OCI-LY1 (cell line): ENCODE results near the gene ADPRM.
A peak's percentile ranks its signal among the peaks of the same experiment; 100 is the strongest.
"Not testable (repeated sequence)": the region's sequence is repeated elsewhere in the genome, so short reads cannot be mapped to it uniquely, and the experiment has no call there.

ENCODE experiments used
- H2AFZ ChIP-seq: fragments of 200-600 bp; sonication (generic), shearing (Covaris generic); 2 replicates; pipeline ENCODE4 v1.6.0; 2014; ENCODE audit warnings: antibody characterized with exemption, mild to moderate bottlenecking, low read length
- H3F3A ChIP-seq: fragments of 200-600 bp; sonication (generic), shearing (Covaris generic); 2 replicates; pipeline ENCODE4 v1.6.0; 2014; ENCODE audit warnings: mild to moderate bottlenecking, antibody characterized with exemption, low read length, moderate library complexity; ENCODE audit not compliant: insufficient read depth
- H3K27ac ChIP-seq: fragments of 200-600 bp; sonication (generic); 2 replicates; pipeline ENCODE4 v1.5.1; 2014; ENCODE audit warnings: low read length, mixed run types, mild to moderate bottlenecking, low read depth; ENCODE audit not compliant: poor library complexity, severe bottlenecking
- H3K27me3 ChIP-seq: fragments of 200-600 bp; sonication (generic); 2 replicates; pipeline ENCODE4 v1.6.0; 2014; ENCODE audit warnings: antibody characterized with exemption, mild to moderate bottlenecking, low read length, moderate library complexity; ENCODE audit not compliant: insufficient read depth
- H3K36me3 ChIP-seq: fragments of 200-600 bp; sonication (generic); 2 replicates; pipeline ENCODE4 v1.6.1; 2014; ENCODE audit warnings: mild to moderate bottlenecking, antibody characterized with exemption, low read length, moderate library complexity, mixed read lengths; ENCODE audit not compliant: insufficient read depth
- H3K4me1 ChIP-seq: fragments of 200-600 bp; sonication (generic); 2 replicates; pipeline ENCODE4 v1.5.1; 2014; ENCODE audit warnings: mild to moderate bottlenecking, low read length, moderate library complexity; ENCODE audit not compliant: insufficient read depth, severe bottlenecking
- H3K4me2 ChIP-seq: fragments of 200-600 bp; sonication (generic), shearing (Covaris generic); 2 replicates; pipeline ENCODE4 v1.6.1; 2014; ENCODE audit warnings: low read length
- H3K4me3 ChIP-seq: fragments of 200-600 bp; sonication (generic); 2 replicates; pipeline ENCODE4 v1.5.1; 2014; ENCODE audit warnings: low read length, low read depth, mild to moderate bottlenecking, mixed read lengths; ENCODE audit not compliant: poor library complexity, severe bottlenecking
- H3K79me2 ChIP-seq: fragments of 200-600 bp; shearing (Covaris generic); 2 replicates; pipeline ENCODE4 v1.6.1; 2016; ENCODE audit warnings: mixed run types, low read length, mixed read lengths; ENCODE audit not compliant: insufficient read depth
- H3K9ac ChIP-seq: fragments of 200-600 bp; sonication (generic), shearing (Covaris generic); 2 replicates; pipeline ENCODE4 v1.6.1; 2014; ENCODE audit warnings: mild to moderate bottlenecking, low read length, mixed read lengths
- H3K9me2 ChIP-seq: fragments of 200-600 bp; sonication (generic), shearing (Covaris generic); 2 replicates; pipeline ENCODE4 v1.6.1; 2014; ENCODE audit warnings: low read depth, mild to moderate bottlenecking, low read length, mixed read lengths
- H3K9me3 ChIP-seq: fragments of 200-600 bp; shearing (Covaris generic); 2 replicates; pipeline ENCODE4 v1.6.1; 2014; ENCODE audit warnings: low read length, mixed read lengths
- H4K20me1 ChIP-seq: fragments of 200-600 bp; sonication (generic), shearing (Covaris generic); 2 replicates; pipeline ENCODE4 v1.6.0; 2016; ENCODE audit warnings: mild to moderate bottlenecking, low read length; ENCODE audit not compliant: insufficient read depth
- CTCF ChIP-seq: fragments of 200-600 bp; sonication (generic), shearing (Covaris generic); IDR thresholded peaks from 2 replicates; pipeline ENCODE4 v1.5.1; 2017; ENCODE audit warnings: mild to moderate bottlenecking, antibody characterized with exemption, low read length, moderate library complexity, mixed read lengths
- EZH2 ChIP-seq: fragments of 200-600 bp; sonication (generic), shearing (Covaris generic); IDR thresholded peaks from 2 replicates; pipeline ENCODE4 v1.8.0; 2017; ENCODE audit warnings: borderline replicate concordance, mixed run types, mild to moderate bottlenecking, antibody characterized with exemption, low read length, moderate library complexity, mixed read lengths

ADPRM gene

DNA sequence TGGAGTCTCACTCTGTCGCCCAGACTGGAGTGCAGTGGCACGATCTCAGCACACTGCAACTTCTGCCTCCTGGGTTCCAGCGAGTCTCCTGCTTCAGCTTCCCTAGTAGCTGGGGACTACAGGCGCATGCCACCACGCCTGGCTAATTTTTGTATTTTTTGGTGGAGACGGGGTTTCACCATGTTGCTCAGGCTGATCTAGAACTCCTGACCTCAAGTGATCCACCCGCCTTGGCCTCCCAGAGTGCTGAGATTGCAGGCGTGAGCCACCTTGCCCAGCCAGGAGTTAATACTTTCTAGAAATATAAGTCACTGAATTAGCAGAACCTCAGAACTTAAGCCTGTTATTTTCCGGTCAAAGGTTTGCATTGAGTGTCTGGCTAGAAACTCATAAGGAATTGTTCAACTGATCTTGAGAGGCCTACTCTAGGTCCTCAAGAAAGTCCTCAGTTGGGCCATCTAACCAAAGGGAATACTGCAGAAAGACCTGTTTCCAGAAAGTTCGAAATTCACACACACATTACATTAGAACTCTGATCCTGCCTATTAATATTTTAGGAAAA is 31.0 kb downstream of the ADPRM start:
- H3K27me3 ChIP-seq = no peaks in the 10 kb centered on the region; the same call in 1 of the 2 replicates
- H3F3A ChIP-seq = no peaks in the 10 kb centered on the region
- H3K36me3 ChIP-seq = no peaks in the 10 kb centered on the region
- H3K9ac ChIP-seq = no peak overlapping the region
- no peaks in the 10 kb centered on the region for H3K9me2 ChIP-seq
- no peaks in the 10 kb centered on the region for H3K9me3 ChIP-seq
- peaks cover 4% of the 10 kb centered on the region for H3K4me1 ChIP-seq
- no peak overlapping the region for H3K4me3 ChIP-seq
- no peak overlapping the region for H3K27ac ChIP-seq
- TF ChIP-seq EZH2 = no peak
- TF ChIP-seq CTCF = no peak
- H4K20me1 ChIP-seq = no peaks in the 10 kb centered on the region
- no peaks in the 10 kb centered on the region for H3K79me2 ChIP-seq
- H3K4me2 ChIP-seq = no peak overlapping the region
- H2AFZ ChIP-seq = no peak overlapping the region

- Histone ChIP-seq H3K79me2 (no peaks in the 10 kb centered on the region), H3K4me3 (peak within 1 kb of the TSS; percentile 64), H4K20me1 (no peaks in the 10 kb centered on the region), H3K27ac (no peak within 1 kb of the TSS), H3K36me3 (no peaks in the 10 kb centered on the region), H3K9me2 (no peaks in the 10 kb centered on the region), H3K4me2 (peak within 1 kb of the TSS; percentile 85), H3K9ac (peak within 1 kb of the TSS; percentile 52), H2AFZ (no peak within 1 kb of the TSS), H3K27me3 (no peaks in the 10 kb centered on the region; the same call in 1 of the 2 replicates), H3K9me3 (no peaks in the 10 kb centered on the region), H3F3A (no peaks in the 10 kb centered on the region), H3K4me1 (peaks cover 4% of the 10 kb centered on the region)
- TF ChIP-seq CTCF = no peak
These were observed 32.2 kb downstream of the ADPRM start, which contains the start of gene TMEM220 for GRCh38 chr17:10729334-10730193. TMEM220 (minus strand) TSS chr17:10730023; CDS start chr17:10729851, 172 bp downstream.

DNA sequence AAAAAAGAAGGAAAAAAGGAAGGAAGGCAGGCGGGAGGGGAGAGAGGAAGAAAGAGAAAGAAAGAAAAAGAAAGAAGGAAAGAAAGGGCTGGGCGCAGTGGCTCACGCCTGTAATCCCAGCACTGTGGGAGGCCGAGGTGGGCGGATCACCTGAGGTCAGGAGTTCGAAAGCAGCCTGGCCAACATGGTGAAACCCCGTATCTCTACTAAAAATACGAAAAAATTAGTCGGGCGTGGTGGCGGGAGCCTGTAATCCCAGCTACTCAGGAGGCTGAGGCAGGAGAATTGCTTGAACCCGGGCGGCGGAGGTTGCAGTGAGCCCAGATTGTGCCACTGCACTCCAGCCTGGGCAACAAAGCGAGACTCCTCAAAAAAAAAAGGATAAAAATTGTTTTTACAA is 32.9 kb downstream of the ADPRM start:
- Histone ChIP-seq H3K9ac (peak overlapping the region; percentile 52), H3K4me2 (peak overlapping the region; percentile 85), H3K4me3 (peak overlapping the region; percentile 64)
- not testable (repeated sequence) for H4K20me1 ChIP-seq, H3K27me3 ChIP-seq, H2AFZ ChIP-seq, H3K79me2 ChIP-seq, H3K9me3 ChIP-seq, H3K4me1 ChIP-seq, H3K36me3 ChIP-seq, H3K27ac ChIP-seq, H3K9me2 ChIP-seq, H3F3A ChIP-seq
